ENCODE data around the gene ZNF385C. TPM values are rescaled to one million over a fixed set of nuclear protein-coding genes. Genes with fewer than 3 reads are reported as not detected.

The ZNF385C gene
- total RNA-seq, 1 experiment from 2014 or later, result 3.7 TPM

DNA sequence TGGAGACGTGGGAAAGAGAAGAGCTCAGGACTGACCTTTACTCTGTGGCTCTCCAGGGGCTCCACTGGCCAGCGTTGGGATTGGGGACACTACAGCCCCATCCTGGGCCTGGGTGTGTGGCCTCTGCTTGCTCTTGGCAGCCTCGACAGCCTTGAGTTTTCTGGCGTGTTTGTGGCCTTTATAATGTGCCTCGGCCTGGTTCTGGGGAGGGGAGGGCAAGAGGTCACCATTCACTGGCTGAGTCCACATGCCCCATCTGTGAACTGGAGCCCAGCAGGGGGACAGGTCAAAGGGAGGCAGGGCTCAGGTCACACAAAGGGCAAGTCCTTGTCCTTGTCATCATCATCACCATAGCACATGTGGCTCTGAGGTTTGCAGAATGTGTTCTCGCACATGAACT is 66.7 kb downstream of the ZNF385C start:
- Mint-ChIP-seq H3K36me3 (no peaks in the 10 kb centered on the region), H3K4me1 (peaks cover 15% of the 10 kb centered on the region), H3K9me3 (no peaks in the 10 kb centered on the region), H3K27ac (no peak overlapping the region), H3K27me3 (ENCODE audit: low read depth) (peaks cover 3% of the 10 kb centered on the region; the same call in 1 of the 2 replicates), H3K4me3 (no peak overlapping the region)
- TF ChIP-seq FOXP1 (CRISPR knock-in tag; IDR thresholded peaks at IDR 0.05; ENCODE audit: borderline replicate concordance), result no peak
- TF ChIP-seq, protein P1, sequence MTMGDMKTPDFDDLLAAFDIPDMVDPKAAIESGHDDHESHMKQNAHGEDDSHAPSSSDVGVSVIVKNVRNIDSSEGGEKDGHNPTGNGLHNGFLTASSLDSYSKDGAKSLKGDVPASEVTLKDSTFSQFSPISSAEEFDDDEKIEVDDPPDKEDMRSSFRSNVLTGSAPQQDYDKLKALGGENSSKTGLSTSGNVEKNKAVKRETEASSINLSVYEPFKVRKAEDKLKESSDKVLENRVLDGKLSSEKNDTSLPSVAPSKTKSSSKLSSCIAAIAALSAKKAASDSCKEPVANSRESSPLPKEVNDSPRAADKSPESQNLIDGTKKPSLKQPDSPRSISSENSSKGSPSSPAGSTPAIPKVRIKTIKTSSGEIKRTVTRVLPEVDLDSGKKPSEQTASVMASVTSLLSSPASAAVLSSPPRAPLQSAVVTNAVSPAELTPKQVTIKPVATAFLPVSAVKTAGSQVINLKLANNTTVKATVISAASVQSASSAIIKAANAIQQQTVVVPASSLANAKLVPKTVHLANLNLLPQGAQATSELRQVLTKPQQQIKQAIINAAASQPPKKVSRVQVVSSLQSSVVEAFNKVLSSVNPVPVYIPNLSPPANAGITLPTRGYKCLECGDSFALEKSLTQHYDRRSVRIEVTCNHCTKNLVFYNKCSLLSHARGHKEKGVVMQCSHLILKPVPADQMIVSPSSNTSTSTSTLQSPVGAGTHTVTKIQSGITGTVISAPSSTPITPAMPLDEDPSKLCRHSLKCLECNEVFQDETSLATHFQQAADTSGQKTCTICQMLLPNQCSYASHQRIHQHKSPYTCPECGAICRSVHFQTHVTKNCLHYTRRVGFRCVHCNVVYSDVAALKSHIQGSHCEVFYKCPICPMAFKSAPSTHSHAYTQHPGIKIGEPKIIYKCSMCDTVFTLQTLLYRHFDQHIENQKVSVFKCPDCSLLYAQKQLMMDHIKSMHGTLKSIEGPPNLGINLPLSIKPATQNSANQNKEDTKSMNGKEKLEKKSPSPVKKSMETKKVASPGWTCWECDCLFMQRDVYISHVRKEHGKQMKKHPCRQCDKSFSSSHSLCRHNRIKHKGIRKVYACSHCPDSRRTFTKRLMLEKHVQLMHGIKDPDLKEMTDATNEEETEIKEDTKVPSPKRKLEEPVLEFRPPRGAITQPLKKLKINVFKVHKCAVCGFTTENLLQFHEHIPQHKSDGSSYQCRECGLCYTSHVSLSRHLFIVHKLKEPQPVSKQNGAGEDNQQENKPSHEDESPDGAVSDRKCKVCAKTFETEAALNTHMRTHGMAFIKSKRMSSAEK (CRISPR knock-in tag; IDR thresholded peaks at IDR 0.05; ENCODE audit: borderline replicate concordance), result no peak
- TF ChIP-seq, protein P2, sequence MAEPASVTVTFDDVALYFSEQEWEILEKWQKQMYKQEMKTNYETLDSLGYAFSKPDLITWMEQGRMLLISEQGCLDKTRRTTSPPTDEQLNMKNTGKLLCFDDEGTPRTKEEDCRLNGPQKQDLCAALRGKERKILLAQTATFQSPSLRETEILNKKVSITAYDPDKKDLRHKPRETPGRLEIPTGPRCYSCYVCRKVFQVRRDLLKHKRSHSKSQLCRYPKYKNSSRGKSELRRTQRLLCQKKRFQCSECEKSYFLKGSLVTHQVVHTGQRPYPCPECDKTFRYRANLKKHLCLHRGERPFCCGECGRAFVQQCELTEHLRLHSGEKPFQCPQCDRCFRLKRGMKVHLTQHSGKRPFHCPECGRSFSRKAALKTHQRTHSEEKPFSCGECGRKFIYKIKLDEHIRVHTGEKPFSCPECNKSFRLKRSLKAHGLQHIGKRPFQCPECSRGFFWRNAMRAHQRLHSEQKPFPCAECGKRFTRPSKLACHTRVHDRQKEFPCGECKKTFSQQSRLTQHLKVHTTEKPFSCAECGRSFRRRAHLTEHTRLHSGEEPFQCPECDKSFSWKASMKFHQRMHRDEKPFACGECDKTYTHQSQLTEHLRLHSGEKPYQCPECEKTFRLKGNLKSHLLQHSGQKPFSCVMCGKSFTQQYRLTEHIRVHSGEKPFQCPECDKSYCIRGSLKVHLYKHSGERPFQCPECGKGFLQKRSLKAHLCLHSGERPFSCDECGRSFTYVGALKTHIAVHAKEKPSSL (CRISPR knock-in tag; conservative IDR thresholded peaks at IDR 0.05), result no peak
- no peak for TF ChIP-seq OVOL2 (CRISPR knock-in tag; IDR thresholded peaks at IDR 0.05; ENCODE audit: borderline replicate concordance)
- TF ChIP-seq, protein P3, sequence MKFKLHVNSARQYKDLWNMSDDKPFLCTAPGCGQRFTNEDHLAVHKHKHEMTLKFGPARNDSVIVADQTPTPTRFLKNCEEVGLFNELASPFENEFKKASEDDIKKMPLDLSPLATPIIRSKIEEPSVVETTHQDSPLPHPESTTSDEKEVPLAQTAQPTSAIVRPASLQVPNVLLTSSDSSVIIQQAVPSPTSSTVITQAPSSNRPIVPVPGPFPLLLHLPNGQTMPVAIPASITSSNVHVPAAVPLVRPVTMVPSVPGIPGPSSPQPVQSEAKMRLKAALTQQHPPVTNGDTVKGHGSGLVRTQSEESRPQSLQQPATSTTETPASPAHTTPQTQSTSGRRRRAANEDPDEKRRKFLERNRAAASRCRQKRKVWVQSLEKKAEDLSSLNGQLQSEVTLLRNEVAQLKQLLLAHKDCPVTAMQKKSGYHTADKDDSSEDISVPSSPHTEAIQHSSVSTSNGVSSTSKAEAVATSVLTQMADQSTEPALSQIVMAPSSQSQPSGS (CRISPR knock-in tag; IDR thresholded peaks at IDR 0.05; ENCODE audit: borderline replicate concordance, low read depth), result no peak
- TF ChIP-seq, protein P4, sequence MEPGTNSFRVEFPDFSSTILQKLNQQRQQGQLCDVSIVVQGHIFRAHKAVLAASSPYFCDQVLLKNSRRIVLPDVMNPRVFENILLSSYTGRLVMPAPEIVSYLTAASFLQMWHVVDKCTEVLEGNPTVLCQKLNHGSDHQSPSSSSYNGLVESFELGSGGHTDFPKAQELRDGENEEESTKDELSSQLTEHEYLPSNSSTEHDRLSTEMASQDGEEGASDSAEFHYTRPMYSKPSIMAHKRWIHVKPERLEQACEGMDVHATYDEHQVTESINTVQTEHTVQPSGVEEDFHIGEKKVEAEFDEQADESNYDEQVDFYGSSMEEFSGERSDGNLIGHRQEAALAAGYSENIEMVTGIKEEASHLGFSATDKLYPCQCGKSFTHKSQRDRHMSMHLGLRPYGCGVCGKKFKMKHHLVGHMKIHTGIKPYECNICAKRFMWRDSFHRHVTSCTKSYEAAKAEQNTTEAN (CRISPR knock-in tag; IDR thresholded peaks at IDR 0.05), result no peak
- no peak for TF ChIP-seq JAZF1 (CRISPR knock-in tag; IDR thresholded peaks at IDR 0.05)
- TF ChIP-seq, protein P5, sequence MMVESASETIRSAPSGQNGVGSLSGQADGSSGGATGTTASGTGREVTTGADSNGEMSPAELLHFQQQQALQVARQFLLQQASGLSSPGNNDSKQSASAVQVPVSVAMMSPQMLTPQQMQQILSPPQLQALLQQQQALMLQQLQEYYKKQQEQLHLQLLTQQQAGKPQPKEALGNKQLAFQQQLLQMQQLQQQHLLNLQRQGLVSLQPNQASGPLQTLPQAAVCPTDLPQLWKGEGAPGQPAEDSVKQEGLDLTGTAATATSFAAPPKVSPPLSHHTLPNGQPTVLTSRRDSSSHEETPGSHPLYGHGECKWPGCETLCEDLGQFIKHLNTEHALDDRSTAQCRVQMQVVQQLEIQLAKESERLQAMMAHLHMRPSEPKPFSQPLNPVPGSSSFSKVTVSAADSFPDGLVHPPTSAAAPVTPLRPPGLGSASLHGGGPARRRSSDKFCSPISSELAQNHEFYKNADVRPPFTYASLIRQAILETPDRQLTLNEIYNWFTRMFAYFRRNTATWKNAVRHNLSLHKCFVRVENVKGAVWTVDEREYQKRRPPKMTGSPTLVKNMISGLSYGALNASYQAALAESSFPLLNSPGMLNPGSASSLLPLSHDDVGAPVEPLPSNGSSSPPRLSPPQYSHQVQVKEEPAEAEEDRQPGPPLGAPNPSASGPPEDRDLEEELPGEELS (CRISPR knock-in tag; IDR thresholded peaks at IDR 0.05), result no peak
- no peak for TF ChIP-seq KAT7 (CRISPR knock-in tag; IDR thresholded peaks at IDR 0.05; ENCODE audit: borderline replicate concordance)
- TF ChIP-seq, protein P6, sequence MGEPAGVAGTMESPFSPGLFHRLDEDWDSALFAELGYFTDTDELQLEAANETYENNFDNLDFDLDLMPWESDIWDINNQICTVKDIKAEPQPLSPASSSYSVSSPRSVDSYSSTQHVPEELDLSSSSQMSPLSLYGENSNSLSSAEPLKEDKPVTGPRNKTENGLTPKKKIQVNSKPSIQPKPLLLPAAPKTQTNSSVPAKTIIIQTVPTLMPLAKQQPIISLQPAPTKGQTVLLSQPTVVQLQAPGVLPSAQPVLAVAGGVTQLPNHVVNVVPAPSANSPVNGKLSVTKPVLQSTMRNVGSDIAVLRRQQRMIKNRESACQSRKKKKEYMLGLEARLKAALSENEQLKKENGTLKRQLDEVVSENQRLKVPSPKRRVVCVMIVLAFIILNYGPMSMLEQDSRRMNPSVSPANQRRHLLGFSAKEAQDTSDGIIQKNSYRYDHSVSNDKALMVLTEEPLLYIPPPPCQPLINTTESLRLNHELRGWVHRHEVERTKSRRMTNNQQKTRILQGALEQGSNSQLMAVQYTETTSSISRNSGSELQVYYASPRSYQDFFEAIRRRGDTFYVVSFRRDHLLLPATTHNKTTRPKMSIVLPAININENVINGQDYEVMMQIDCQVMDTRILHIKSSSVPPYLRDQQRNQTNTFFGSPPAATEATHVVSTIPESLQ (CRISPR knock-in tag; IDR thresholded peaks at IDR 0.05), result no peak
- TF ChIP-seq, protein P7, sequence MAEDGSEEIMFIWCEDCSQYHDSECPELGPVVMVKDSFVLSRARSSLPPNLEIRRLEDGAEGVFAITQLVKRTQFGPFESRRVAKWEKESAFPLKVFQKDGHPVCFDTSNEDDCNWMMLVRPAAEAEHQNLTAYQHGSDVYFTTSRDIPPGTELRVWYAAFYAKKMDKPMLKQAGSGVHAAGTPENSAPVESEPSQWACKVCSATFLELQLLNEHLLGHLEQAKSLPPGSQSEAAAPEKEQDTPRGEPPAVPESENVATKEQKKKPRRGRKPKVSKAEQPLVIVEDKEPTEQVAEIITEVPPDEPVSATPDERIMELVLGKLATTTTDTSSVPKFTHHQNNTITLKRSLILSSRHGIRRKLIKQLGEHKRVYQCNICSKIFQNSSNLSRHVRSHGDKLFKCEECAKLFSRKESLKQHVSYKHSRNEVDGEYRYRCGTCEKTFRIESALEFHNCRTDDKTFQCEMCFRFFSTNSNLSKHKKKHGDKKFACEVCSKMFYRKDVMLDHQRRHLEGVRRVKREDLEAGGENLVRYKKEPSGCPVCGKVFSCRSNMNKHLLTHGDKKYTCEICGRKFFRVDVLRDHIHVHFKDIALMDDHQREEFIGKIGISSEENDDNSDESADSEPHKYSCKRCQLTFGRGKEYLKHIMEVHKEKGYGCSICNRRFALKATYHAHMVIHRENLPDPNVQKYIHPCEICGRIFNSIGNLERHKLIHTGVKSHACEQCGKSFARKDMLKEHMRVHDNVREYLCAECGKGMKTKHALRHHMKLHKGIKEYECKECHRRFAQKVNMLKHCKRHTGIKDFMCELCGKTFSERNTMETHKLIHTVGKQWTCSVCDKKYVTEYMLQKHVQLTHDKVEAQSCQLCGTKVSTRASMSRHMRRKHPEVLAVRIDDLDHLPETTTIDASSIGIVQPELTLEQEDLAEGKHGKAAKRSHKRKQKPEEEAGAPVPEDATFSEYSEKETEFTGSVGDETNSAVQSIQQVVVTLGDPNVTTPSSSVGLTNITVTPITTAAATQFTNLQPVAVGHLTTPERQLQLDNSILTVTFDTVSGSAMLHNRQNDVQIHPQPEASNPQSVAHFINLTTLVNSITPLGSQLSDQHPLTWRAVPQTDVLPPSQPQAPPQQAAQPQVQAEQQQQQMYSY (CRISPR knock-in tag; IDR thresholded peaks at IDR 0.05), result no peak
- no peak for ATAC-seq
- ChIA-PET CTCF (interaction anchor here (0.9 to 9.6 kb wide), 9 partner anchors 12 to 104 kb away, joined by 3 to 138 read pairs (median 5); partner anchors contain the start of genes DNAJC7, NKIRAS2 and ZNF385C), POLR2A (interaction anchor here (0.6 kb wide), 1 partner anchor 304 kb away, joined by 3 read pairs; no protein-coding TSS in a partner anchor)
- no peak for DNase-seq (ENCODE audit: low spot score)
